GM04503 (cell line): Measurements from ENCODE around the gene PUM2.
"Not testable (repeated sequence)": the region's sequence is repeated elsewhere in the genome, so short reads cannot be mapped to it uniquely, and the experiment has no call there.

ENCODE experiments used
- DNase-seq: peaks from one replicate; pipeline ENCODE4 v3.0.0-alpha.2; 2012; ENCODE audit warnings: low read depth

Gene PUM2

DNA sequence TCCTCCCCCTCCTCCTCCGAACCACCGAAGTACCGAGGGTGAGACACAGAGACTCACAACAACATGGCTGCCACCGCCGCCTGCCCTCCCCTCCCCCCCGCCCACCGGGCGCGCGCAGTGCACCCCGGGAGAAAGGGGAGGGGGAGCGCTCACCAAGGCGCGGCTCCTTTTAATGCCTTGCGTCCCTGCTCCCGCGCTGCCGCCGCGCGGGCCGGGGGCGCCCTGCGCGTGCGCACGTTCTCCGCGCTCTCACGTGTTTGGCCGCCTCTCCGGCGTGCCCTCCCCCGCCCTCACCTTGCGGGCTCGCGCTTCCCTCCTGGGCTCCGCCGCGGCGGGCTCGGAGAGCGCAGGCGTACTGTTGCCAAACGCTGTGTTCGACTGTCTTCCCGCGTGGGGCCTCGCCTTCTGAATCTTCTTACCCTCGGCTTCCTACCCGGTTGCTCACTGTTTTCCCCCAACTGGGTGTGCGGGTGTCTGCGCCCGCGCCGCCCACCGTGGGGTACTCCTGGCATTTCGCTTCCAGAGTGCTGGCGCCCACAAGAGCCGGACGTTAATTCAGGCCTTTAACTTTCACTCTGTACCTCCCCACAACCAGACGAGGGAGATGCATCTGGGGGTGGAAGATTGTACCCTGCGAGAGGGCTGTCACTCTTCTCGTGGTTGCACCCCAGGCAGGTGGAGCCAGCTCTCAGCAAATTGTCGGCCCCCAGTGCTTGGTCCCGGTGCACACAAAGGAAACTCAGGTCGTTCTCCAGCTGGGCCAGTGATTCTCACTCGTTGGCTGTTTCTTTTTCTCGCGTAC lies at the start of gene PUM2:
PUM2 (minus strand) TSS at position 92 of the 802 bp plus-strand sequence. CDS start 23,484 bp downstream, outside the sequence.
- peak; percentile 70 for DNase-seq

GRCh38 chr2:20400306-20400705 lies 49.7 kb upstream of the PUM2 start:
- no peak for DNase-seq

DNA sequence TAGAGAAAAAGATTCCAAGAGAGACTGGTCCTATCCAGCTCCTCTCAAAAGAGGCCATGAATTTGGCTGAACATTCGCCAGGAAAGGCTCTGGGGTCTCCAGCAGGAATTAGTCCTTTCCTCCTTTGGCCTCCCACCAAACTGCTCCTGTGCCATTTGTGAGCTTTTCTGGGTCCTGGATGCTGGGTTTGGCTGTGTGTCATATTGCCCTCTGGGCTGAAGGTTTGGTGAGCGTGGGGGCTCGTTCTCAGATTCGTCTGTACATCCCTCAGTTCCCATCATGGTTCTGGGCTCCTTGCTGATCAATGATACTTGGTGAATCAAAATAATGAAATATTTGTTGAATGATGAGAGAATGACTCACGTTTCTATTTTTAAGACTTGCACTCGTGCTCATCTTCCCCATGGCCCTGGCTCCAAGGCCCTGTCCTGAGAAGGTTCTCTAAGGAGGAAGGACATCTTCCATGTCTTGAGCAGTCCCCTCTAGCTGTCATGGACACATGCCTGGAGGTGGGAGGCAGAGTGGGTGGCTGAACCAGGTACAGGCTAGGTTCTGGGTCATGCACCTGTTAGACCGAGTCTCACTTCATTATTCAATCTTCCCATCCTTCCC lies 48.4 kb upstream of the PUM2 start:
- DNase-seq: no peak

- DNase-seq: no peak
Measured at GRCh38 chr2:20397811-20398447, 47.3 kb upstream of the PUM2 start.

GRCh38 chr2:20396356-20397000 lies 45.8 kb upstream of the PUM2 start:
- no peak for DNase-seq

DNA sequence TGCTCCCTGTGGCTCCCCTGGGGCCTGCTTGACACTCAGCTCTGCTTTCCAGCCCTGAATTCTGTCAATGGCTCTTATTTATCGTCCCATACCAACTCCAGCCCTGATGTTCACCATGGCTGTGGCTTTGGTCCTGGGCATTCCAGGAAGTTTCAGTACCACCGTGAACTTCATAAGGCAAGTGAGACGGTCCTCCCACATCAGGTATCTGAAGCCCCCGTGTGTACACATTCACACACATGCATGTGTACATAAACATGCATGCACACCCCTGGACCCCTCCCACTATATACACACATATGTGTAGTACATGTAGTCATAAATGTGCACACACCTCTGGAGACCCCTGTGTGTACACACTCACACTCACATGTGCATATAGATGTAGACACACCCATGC lies 43.3 kb upstream of the PUM2 start:
- DNase-seq: no peak

- no peak for DNase-seq
Measured at GRCh38 chr2:20391951-20392699, 41.5 kb upstream of the PUM2 start.

DNA sequence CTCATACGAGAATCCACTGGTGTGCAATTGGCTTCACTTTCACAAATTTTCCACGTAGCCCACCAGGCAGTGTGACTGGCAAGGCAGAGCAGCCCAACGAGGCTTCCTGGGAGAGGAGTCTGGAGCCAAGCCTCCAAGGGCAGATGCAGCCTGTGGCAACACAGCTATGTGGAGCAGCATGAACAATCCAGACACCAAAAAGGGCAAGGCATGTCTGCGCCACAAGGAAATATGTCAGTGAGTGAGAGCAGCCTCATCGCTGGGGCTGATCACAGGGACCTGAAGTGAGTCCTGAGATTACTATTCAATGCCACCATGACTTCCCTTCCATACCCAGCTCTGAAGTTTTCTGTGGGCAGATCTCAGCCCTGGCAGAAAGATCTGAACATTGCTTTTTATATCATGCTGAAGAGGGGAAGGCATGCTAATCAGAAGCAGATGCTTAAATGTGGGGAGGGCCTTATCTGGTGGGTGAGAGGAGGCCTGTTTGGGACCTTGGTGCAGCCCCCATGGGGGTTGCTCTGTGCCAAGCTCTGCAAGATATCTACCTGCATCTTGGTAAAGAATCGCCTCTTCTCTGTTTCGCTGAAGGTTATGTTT lies 40.0 kb upstream of the PUM2 start:
- no peak for DNase-seq

GRCh38 chr2:20384953-20385352 lies 34.3 kb upstream of the PUM2 start:
- no peak for DNase-seq

DNA sequence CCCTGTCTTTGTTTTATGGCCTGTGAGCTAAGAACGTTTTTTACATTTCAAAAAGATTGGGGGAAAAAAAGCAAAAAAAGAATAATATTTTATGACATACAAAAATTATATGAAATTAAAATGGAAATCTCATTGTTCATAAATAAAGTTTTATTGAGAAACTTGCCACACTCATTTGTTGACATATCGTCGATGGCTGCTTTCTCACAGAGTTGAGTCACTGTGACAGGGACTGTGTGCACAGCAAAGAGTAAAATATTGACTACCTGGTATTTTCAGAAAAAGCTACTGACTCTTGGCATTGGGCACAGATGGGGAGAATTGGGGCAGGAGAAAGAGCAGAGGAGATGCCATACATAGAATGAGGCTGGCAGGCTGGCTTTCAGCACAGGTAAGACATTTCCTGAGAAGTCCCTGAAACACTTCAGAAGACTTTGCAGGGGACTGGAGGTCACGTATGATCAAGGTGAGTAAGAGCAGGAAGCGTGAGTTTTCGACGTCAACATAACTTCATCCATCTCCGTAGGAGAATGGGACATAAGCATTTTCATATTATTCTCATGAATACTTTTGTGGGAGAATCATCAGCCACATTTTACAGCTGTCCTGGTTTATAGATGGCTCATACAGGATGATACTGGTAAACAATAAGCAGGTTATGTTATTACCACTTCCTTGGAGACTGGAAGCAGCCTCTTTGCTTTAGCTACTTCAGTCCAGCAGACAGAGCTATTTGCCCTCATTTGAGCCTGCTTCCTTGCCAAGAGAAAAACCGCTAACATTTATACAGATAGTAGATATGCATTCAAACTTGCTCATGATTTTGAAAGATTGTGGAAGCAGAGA lies 32.5 kb upstream of the PUM2 start:
- peak; percentile 49 for DNase-seq

GRCh38 chr2:20381457-20381856 lies 30.8 kb upstream of the PUM2 start:
- DNase-seq: no peak

DNA sequence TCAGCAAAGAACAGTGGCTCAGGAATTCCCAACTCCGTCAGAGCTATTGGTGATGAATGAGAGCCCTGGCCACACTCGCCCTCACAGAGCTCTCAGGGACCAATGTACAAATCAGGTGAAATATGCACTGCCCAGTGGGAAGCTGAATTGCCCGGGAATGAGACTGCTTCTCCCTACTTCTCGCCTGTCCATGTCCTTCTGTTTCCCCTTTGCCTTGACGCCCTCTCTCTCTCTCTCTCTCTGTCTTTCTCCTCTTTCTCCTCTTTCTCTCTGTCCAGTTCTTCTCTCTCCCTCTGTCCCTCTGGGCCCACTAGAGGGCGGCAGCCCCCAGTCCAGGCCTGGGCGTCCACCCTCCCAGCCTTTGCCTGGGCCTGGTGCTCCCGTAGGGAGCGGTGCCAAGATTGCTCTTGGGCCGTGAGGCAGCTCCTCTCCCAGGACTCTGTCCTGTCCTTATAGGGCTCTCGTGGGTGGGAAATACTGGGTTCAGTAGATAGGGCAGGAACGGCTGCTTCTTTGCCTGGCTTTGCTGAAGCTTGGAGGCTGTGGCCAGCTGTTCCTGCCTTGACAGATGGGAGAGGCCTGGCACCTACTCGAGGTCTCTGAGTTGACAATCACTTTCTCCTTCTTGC lies 28.4 kb upstream of the PUM2 start:
- DNase-seq: no peak

GRCh38 chr2:20378341-20378740 lies 27.7 kb upstream of the PUM2 start:
- DNase-seq: no peak

DNA sequence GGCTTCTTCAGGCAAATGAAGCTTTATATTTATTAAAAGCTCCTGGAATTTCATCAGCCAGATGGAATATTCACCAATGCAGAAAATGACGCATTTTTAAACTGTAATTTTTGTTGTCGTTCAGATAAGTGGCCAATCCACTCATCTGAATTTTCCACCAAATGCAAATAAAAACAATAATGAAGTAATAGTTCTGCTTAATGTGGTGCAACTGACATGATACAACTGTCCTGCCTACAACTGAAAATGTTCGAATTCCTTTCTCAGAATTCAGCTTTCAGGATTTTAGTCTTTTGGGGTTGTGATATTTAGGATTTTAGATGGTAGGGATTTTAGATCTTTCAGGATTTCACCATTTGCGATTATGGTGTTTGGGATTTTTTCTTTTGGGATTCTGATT lies 27.1 kb upstream of the PUM2 start:
- no peak for DNase-seq

DNA sequence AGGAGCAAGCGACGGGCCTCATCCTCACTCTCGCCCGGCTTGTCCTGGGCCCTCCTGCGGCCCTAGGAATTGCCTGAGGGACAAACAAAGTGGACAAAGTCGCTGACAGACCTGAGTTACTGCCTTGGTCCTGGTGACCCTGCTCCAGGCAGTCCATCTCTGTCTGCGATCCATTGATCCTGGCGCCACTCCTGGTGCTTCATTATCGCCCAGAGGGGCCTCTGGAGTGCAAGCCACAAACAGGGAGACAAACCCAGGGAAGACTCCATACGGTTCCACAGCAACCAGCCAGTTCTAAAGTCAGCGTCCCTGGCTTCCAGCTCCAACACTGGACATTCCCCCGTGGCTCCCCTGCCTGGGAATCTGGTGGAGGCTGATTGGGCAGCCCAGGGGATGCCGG lies 24.3 kb upstream of the PUM2 start:
- not testable (repeated sequence) for DNase-seq

- no peak for DNase-seq
Measured at GRCh38 chr2:20372896-20373640, 22.4 kb upstream of the PUM2 start.

GRCh38 chr2:20371323-20372025 lies 20.8 kb upstream of the PUM2 start:
- DNase-seq: no peak

- no peak for DNase-seq
Measured at GRCh38 chr2:20370191-20370590, 19.5 kb upstream of the PUM2 start.

- no peak for DNase-seq
Measured at GRCh38 chr2:20369366-20369765, 18.7 kb upstream of the PUM2 start.
